ENCODE measurements around the gene FOXD2. TPM values are rescaled to one million over a fixed set of nuclear protein-coding genes. Genes with fewer than 3 reads are reported as not detected.

FOXD2 gene
- total RNA-seq, 6 experiments from 2014 or later: 0.25 to 0.86 (median 0.41) TPM

DNA sequence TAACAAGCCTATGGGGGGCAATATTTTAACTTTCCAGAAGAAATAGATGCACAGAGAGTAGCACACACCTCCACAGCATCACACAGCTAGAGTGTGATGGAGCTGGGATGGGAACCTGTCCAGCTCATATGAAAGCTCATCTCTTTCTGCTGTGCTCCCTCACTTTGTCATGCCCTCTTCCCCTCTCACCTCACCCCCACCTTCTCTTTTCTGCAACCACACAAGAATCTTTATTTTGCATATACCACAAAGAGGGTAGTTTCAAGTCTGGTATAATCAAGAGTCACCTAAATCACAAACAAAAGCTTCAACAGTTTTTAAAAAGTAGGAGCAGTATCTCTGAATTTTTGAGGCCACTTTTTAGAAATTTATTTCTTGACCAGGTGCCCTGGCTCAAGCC is 22.6 kb downstream of the FOXD2 start:
- TF ChIP-seq, protein P1, sequence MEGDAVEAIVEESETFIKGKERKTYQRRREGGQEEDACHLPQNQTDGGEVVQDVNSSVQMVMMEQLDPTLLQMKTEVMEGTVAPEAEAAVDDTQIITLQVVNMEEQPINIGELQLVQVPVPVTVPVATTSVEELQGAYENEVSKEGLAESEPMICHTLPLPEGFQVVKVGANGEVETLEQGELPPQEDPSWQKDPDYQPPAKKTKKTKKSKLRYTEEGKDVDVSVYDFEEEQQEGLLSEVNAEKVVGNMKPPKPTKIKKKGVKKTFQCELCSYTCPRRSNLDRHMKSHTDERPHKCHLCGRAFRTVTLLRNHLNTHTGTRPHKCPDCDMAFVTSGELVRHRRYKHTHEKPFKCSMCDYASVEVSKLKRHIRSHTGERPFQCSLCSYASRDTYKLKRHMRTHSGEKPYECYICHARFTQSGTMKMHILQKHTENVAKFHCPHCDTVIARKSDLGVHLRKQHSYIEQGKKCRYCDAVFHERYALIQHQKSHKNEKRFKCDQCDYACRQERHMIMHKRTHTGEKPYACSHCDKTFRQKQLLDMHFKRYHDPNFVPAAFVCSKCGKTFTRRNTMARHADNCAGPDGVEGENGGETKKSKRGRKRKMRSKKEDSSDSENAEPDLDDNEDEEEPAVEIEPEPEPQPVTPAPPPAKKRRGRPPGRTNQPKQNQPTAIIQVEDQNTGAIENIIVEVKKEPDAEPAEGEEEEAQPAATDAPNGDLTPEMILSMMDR (IDR thresholded peaks at IDR 0.05): no peak
- TF ChIP-seq POLR2A (IDR thresholded peaks at IDR 0.05): no peak
- H3K27me3 ChIP-seq: no peaks in the 10 kb centered on the region

DNA sequence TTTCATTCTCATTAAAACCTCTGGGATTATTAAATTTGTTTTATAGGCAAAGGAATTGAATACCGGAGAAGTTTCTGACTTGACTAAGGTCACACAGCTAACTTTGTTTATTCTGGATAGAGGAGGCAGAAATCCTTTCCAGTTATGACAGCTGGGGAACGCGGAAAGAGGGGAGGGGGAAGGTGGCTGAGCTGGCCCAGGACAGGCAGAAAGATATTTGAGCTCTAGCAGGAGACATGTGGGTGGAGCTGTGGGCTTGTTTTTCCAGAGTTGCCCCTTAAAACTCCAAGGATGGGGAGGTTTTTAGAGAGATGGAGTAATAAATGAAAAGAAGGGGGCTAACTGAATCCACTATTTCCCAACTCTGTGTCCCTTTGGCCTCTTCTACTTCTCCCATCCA is 27.8 kb downstream of the FOXD2 start:
- DNase-seq (no peak), ATAC-seq (peak in 2 of 4 donors; percentile 15 to 75)

More for the DNA sequence above, 22.6 kb downstream of the FOXD2 start:
- no peaks in the 10 kb centered on the region for H3K4me1 ChIP-seq
- H3K4me3 ChIP-seq: no peak overlapping the region
- no peaks in the 10 kb centered on the region for H3K36me3 ChIP-seq
- H3K9me3 ChIP-seq: no peaks in the 10 kb centered on the region
- DNase-seq (no peak), ATAC-seq (no peak)
- intact Hi-C loops (cut with DNase I): no loop called here
- H3K27ac ChIP-seq: no peak overlapping the region

DNA sequence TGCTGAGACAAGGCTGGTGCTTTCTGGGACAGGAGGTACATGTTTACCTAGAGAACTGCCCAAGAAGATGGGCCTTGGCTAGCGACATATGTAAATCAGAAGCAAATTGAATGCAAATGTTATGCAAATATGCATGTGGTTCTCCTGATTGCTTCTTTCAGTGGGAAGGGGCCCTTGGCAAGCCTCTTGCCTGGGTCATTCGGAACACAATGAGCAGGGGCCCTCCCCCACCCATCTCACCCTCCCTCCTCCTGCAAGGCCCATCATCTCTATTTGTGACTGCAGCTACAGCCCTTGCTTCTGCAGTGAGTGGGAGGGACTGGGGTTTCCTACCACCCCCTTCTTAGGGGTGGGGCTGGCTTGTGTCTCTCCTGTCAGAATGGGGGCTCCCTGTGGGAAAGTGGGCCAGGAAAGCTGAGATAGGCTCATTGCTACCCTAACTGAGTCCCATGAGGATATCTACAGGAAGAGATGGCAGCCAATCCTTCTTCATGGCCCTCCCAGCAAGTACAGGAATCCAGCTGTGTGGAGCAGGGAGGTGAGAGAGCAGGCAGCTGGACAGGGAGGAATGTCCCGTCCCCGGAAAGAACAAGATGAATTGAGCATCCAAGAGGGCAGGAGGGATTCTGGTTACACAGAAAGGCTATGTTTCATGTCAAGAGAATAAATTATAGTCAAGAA is 31.0 kb downstream of the FOXD2 start:
- no peaks in the 10 kb centered on the region for H3K4me1 ChIP-seq
- DNase-seq (no peak), ATAC-seq (no peak)
- no peak overlapping the region for H3K4me3 ChIP-seq
- H3K27me3 ChIP-seq: no peaks in the 10 kb centered on the region
- H3K27ac ChIP-seq: no peak overlapping the region
- intact Hi-C loops (cut with DNase I): no loop called here
- TF ChIP-seq, protein P1 (IDR thresholded peaks at IDR 0.05): no peak
- TF ChIP-seq POLR2A (IDR thresholded peaks at IDR 0.05): no peak
- H3K36me3 ChIP-seq: no peaks in the 10 kb centered on the region
- H3K9me3 ChIP-seq: no peaks in the 10 kb centered on the region
- WGBS (ENCODE audit: insufficient coverage, low coverage, low lambda C conversion rate, missing lambda C conversion rate): 88% methylated on average over 1 of the region's 4 CpGs

More for the DNA sequence above, 27.8 kb downstream of the FOXD2 start:
- intact Hi-C loops (cut with DNase I): no loop called here
- Histone ChIP-seq H3K4me1 (no peaks in the 10 kb centered on the region), H3K9me3 (no peaks in the 10 kb centered on the region), H3K4me3 (no peak overlapping the region), H3K36me3 (no peaks in the 10 kb centered on the region), H3K27me3 (no peaks in the 10 kb centered on the region), H3K27ac (no peak overlapping the region)
- TF ChIP-seq POLR2A (IDR thresholded peaks at IDR 0.05): no peak
- TF ChIP-seq, protein P1 (IDR thresholded peaks at IDR 0.05): no peak
- 39% methylated on average over 3 of the region's 3 CpGs for WGBS (ENCODE audit: insufficient coverage, low coverage, low lambda C conversion rate, missing lambda C conversion rate)

DNA sequence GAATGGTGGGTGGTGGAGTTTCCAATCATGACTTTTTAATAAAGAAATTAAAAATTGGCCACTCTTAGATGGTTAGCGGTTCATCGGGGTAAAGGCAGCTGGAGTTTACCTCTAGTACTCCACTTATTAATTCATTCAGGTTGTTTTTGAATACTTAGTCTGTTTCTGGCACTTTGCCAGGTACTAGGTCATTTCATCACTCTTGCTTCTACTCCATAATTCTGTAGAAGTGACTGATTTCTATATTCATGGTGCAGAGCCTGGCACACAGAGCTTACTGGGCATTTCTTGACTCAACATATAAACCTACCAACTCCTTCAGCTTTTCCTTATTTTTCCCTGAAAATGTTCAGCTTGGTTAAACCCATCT is 31.5 kb downstream of the FOXD2 start:
- H3K27me3 ChIP-seq: no peaks in the 10 kb centered on the region
- DNase-seq (no peak), ATAC-seq (no peak)
- intact Hi-C loops (cut with DNase I): no loop called here
- H3K4me1 ChIP-seq: no peaks in the 10 kb centered on the region
- no peaks in the 10 kb centered on the region for H3K9me3 ChIP-seq
- no peak for TF ChIP-seq POLR2A (IDR thresholded peaks at IDR 0.05)
- TF ChIP-seq, protein P1 (IDR thresholded peaks at IDR 0.05): no peak
- WGBS (ENCODE audit: insufficient coverage, low coverage, low lambda C conversion rate, missing lambda C conversion rate): 76% methylated on average over 2 of the region's 2 CpGs
- no peak overlapping the region for H3K27ac ChIP-seq
- H3K4me3 ChIP-seq: no peak overlapping the region
- no peaks in the 10 kb centered on the region for H3K36me3 ChIP-seq

DNA sequence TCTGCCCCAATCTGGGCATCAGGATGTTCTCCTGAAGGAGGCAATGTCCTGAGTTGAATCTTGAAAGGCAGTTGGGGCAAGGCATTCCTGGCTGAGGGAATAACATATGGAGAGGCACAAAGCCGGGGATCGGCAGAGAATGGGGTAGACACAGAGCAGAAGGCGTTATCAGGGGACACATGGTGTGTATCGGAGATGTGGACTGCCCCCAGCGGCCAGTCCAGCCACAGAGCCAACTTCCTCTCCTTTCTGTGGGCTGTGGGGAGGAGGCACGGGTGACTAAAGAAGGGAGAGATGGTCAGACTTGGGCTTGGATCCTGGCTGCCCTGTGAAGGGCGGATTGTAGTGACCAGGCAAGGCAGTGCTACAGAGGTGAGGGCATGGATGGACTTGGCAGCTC is 32.1 kb downstream of the FOXD2 start:
- no peak overlapping the region for H3K4me3 ChIP-seq
- H3K27ac ChIP-seq: no peak overlapping the region
- DNase-seq (no peak), ATAC-seq (no peak)
- no peaks in the 10 kb centered on the region for H3K9me3 ChIP-seq
- WGBS (ENCODE audit: insufficient coverage, low coverage, low lambda C conversion rate, missing lambda C conversion rate): 71% methylated on average over 5 of the region's 7 CpGs
- no peak for TF ChIP-seq POLR2A (IDR thresholded peaks at IDR 0.05)
- TF ChIP-seq, protein P1 (IDR thresholded peaks at IDR 0.05): no peak
- no peaks in the 10 kb centered on the region for H3K27me3 ChIP-seq
- H3K36me3 ChIP-seq: no peaks in the 10 kb centered on the region
- H3K4me1 ChIP-seq: no peaks in the 10 kb centered on the region
- intact Hi-C loops (cut with DNase I): no loop called here
